ENCODE results near the gene VPS16.

VPS16 gene

DNA sequence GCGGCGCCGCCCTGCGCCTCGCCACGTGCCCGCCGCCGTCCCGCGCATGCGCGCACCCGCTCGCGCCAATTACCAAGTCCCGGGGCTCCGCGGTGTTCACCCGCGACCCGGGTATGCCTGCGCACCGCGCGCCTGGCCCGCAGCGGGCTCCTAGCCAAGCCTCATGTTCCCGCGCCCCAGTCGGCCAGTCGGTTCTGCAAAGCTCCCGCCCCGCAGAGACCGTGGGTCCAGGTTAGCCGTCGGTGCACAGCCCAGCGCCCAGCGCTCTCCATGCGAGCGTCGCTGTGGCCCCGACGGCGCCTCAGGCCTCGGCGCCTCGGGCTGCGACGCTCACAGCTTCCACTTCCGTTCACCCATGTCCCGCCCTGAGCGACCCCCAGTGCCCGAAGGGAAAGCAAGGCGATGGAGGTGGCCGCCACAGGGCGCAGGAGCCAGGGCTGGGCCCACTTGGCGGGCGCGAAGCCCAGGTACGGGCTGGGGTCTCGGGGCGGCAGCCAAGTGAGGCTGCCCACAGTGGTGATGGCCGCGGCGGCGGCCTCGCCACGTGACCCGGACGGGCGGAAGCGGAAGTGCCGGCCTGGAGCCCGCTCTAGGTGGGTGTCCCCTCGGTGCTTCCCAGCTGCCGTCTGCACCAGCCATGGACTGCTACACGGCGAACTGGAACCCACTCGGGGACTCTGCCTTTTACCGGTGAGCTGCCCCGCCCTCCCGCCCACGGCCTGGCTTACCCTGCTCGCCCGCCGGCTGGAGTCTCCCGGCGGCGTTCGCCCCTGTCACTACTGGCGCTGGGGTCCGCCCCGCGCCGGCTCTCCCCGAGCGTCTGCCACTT is at the start of gene VPS16, which contains the start of gene PCED1A:
VPS16 (plus strand) TSS at position 608 of the 829 bp plus-strand sequence; CDS start at position 638, 30 bp downstream.
PCED1A (minus strand) TSS at position 518 of the 829 bp plus-strand sequence. CDS start 743 bp downstream, outside the sequence.
- Histone ChIP-seq H3K4me3 (ENCODE audit: low read length) (peak within 1 kb of the TSS; percentile 91), H3K9ac (ENCODE audit: low read length) (peak within 1 kb of the TSS; percentile 99), H3K36me3 (ENCODE audit: control insufficient read depth, insufficient read depth, low read length) (no peaks in the 10 kb centered on the region), H3K27ac (ENCODE audit: low read depth, low read length) (peak within 1 kb of the TSS; percentile 96), H3K27me3 (ENCODE audit: control insufficient read depth, insufficient read depth, low read length) (no peaks in the 10 kb centered on the region), H3K4me1 (ENCODE audit: control insufficient read depth, insufficient read depth, low read length) (peaks cover 3% of the 10 kb centered on the region)

DNA sequence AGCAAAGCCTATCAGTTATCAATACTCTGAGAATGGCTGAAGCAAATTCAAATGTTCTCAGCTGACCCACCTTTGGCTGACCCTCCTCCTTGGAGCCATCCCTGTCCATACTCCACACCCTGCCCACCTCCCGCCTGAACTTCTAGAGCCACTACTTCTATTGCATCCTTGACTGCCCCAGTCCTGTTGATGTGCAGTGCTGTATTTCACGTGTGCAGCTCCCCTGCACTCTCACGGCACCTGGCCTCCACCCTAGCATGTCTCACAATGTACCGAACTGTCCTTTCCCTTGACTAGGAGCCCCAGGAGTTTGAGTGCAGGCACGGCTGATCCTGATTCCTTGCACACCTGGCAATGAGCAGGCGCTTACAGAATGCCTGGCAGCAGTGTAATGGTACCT is 47.1 kb upstream of the VPS16 start:
- Histone ChIP-seq H3K9ac (ENCODE audit: low read length) (no peak overlapping the region), H3K27me3 (ENCODE audit: control insufficient read depth, insufficient read depth, low read length) (no peaks in the 10 kb centered on the region), H3K4me3 (ENCODE audit: low read length) (no peak overlapping the region)

DNA sequence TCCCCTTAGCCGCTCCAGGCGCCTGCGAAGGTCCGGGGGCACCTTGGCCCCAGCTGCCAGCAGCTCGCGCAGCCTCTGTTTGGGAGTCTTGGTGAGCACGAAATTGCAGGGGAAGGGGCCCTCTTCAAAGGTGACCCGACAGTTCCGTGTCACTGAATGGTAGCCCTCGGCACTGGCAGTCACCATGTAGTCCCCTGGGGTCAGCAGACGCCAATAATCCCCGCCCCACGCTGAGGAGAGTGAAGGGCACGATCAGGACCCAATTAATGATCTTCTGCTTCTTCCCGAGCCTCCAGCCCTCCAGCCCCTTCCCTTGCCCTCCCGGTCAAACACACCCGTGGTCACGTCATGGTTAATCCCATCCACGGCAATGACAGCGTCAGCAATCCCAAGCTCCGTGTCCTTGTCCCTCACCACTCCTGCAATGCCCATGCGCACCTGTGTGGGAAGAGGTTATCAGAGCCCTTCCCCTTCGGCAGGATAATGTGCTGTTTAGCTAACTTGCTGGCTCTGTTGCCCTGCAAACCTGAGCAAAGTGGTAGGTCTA is 46.3 kb upstream of the VPS16 start:
- Histone ChIP-seq H3K36me3 (ENCODE audit: control insufficient read depth, insufficient read depth, low read length) (no peaks in the 10 kb centered on the region), H3K27ac (ENCODE audit: low read depth, low read length) (no peak overlapping the region), H3K4me3 (ENCODE audit: low read length) (no peak overlapping the region), H3K4me1 (ENCODE audit: control insufficient read depth, insufficient read depth, low read length) (no peaks in the 10 kb centered on the region), H3K27me3 (ENCODE audit: control insufficient read depth, insufficient read depth, low read length) (no peaks in the 10 kb centered on the region), H3K9ac (ENCODE audit: low read length) (no peak overlapping the region)

More for the DNA sequence above, 47.1 kb upstream of the VPS16 start:
- Histone ChIP-seq H3K27ac (ENCODE audit: low read depth, low read length) (no peak overlapping the region), H3K36me3 (ENCODE audit: control insufficient read depth, insufficient read depth, low read length) (no peaks in the 10 kb centered on the region), H3K4me1 (ENCODE audit: control insufficient read depth, insufficient read depth, low read length) (no peaks in the 10 kb centered on the region)

DNA sequence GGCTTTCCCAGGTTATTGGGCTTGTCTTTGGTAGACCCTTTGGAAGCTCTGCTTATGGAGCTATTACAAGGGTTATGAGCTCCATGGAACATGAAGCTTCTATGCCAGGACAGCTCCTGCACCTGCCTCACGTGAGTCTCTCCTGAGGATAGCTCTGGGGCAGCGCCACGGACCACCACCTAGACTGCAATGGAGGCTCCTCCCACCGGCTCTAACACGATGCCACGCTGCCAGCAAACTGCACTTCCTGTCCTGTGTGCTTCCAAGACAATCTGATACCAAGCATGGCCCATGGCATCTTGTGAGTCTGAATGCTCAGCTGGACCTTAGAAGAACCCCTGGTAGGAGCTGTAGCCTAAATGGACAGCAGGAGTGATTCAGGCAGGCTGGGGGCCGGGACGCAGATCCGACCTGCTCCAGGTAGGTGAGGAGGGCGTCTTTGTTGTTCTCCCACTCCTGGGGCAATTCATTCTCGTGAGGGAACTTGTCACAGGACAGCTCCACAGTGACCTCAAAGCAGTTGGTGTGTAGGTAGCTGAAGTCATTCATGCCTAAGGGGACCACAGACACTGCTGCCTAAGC is 45.6 kb upstream of the VPS16 start:
- no peaks in the 10 kb centered on the region for H3K4me1 ChIP-seq (ENCODE audit: control insufficient read depth, insufficient read depth, low read length)
- no peak overlapping the region for H3K4me3 ChIP-seq (ENCODE audit: low read length)
- no peak overlapping the region for H3K9ac ChIP-seq (ENCODE audit: low read length)
- H3K27ac ChIP-seq (ENCODE audit: low read depth, low read length) = no peak overlapping the region
- H3K27me3 ChIP-seq (ENCODE audit: control insufficient read depth, insufficient read depth, low read length) = peaks cover 2% of the 10 kb centered on the region
- H3K36me3 ChIP-seq (ENCODE audit: control insufficient read depth, insufficient read depth, low read length) = no peaks in the 10 kb centered on the region

DNA sequence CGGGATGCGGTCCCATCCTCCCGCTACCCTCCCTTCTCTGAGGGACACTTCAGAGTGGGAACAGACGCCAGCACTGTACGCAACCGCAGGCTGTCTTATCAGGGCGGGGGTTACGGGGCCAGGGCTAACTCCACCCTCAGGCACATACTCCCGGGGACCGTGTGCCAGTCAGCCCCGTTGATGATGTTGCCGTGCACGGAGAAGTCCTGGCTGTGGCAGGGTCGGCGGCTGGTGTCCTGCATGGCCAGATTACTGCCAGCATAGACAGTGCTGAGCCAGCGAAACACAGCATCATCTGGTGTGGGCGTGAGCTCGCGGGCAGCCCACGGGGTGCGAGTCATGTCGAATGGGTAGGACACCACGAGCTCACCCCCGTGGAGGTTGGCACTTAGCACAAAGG is 45.1 kb upstream of the VPS16 start:
- H3K4me1 ChIP-seq (ENCODE audit: control insufficient read depth, insufficient read depth, low read length) = no peaks in the 10 kb centered on the region

DNA sequence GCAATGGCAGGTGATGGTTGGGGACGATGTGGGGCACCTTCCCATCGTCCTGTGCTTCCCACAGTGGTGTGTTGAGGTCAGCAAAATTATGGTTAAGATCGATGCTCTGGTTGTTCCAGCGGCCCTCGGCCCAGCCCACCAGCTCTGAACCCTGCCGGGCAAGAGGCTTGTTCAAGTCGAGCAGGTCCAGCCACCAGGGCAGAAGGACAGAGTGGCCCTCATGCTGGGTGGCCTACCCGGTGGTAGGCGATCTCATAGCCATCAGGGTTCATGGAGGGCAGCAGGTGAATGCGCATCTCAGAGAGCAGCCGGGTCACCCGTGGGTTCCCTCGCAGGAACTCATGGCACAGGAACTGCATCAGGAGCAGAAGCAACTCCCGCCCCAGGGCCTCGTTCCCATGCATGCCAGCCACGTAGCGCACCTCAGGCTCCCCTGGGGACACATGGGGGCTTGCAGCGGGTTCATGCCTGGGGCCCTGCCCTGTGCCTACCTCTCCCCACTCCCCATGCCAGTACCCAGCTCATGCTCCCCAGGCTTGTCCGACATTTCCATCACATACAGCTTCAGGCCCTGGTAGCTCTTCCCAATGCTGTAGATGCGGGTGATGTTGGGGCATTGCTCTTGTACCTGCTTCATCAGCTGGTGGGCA is 44.4 kb upstream of the VPS16 start:
- H3K27me3 ChIP-seq (ENCODE audit: control insufficient read depth, insufficient read depth, low read length) = peaks cover 9% of the 10 kb centered on the region
- H3K27ac ChIP-seq (ENCODE audit: low read depth, low read length) = no peak overlapping the region
- H3K9ac ChIP-seq (ENCODE audit: low read length) = no peak overlapping the region
- H3K4me3 ChIP-seq (ENCODE audit: low read length) = no peak overlapping the region
- no peaks in the 10 kb centered on the region for H3K4me1 ChIP-seq (ENCODE audit: control insufficient read depth, insufficient read depth, low read length)
- no peaks in the 10 kb centered on the region for H3K36me3 ChIP-seq (ENCODE audit: control insufficient read depth, insufficient read depth, low read length)

More for the DNA sequence above, 45.1 kb upstream of the VPS16 start:
- no peaks in the 10 kb centered on the region for H3K36me3 ChIP-seq (ENCODE audit: control insufficient read depth, insufficient read depth, low read length)
- H3K27me3 ChIP-seq (ENCODE audit: control insufficient read depth, insufficient read depth, low read length) = peaks cover 4% of the 10 kb centered on the region
- no peak overlapping the region for H3K4me3 ChIP-seq (ENCODE audit: low read length)
- H3K27ac ChIP-seq (ENCODE audit: low read depth, low read length) = no peak overlapping the region
- H3K9ac ChIP-seq (ENCODE audit: low read length) = no peak overlapping the region

DNA sequence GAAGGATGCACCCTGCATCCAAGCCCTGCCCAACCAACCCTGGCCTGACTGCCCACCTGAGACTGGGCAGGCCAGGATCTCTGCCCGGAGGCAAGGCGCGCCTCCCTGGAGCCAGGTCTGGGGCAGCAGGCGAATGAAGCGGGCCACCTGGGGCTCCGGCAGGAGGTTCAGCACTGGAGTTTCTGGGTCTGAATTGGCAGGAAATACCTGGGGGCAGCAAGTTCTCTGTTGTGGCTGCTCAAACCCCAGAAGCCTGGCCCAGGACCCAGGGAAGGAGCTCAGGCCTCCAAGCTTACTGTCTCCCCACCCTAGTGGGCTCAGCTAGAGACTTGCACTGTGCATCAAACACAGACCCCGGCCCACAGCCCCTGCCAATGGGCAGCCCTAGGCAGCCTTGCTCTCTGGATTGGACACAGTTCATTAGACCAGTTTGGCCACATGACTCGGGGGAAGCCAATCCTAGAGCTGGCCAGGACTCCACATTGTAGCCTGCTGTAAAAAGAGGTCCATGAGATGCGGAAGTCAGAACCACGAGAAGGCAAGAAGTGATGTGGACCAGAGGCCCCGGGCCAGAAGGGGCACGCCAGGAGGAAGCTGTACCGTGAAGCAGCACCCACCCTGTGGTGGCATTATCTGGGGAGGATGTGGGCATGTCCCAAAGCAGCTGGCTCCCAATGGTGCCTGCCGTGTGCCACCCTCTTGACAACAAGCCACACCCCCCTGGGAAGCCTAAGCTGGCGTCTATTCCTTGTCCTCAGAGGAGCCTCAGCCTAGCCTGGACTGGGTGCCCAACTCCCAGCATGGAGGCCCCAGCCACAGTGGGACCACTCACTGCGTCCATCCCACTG is 43.2 kb upstream of the VPS16 start:
- Histone ChIP-seq H3K9ac (ENCODE audit: low read length) (no peak overlapping the region), H3K27ac (ENCODE audit: low read depth, low read length) (no peak overlapping the region), H3K36me3 (ENCODE audit: control insufficient read depth, insufficient read depth, low read length) (no peaks in the 10 kb centered on the region), H3K27me3 (ENCODE audit: control insufficient read depth, insufficient read depth, low read length) (peaks cover 14% of the 10 kb centered on the region), H3K4me3 (ENCODE audit: low read length) (no peak overlapping the region), H3K4me1 (ENCODE audit: control insufficient read depth, insufficient read depth, low read length) (no peaks in the 10 kb centered on the region)

DNA sequence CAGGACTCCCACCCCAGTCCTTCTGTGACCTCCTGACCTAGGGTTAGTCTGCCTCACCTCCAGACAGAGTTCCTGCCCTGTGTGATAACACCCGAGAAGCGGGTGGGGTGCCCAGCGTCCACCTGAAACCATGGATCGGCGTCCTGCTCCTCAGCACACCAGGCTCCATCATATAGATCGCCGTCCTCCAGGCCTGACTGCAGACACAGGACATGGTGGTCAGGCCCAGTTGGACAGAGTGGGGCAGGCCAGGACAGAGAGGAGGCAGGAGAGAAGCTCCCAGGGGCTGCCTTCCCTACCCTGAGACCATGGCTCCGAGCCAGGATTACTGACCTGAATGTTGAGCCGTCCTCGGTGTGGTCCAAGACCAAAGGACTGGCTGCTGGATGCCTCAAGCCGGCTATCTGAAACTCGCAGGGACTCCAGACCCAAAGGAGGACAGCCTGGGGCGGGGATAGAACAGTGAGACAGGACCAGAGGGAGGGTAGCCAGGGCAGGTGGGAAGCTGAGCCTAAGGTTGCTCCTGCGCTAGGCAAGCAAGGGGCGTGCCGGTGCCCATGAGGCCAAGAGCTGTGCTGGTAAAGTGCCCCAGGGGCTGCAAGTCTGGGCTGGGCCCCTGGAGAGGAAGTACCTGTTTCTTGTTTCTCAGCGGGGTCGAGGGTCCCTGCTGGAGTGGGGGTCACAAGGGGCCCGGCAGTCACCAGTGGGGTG is 42.3 kb upstream of the VPS16 start:
- no peaks in the 10 kb centered on the region for H3K36me3 ChIP-seq (ENCODE audit: control insufficient read depth, insufficient read depth, low read length)
- no peak overlapping the region for H3K4me3 ChIP-seq (ENCODE audit: low read length)

DNA sequence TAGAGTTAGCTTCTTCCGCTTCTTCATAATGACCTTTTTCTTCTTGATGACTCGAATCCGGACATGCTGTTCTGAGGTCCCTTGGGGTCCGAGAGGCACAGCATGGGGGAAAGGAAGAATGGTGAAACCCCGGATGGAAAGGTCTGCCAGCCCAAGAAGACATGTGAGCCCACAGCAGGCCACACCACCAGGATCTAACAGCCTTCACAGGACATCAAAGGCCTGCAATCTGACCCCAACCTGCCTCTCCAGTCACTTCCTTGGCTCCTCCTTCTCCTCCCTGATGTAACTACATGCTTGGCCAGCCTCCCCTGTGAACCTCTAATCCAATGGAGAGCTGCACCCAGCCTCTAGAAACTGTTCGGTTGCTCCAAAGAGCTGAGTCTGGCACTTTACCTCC is 41.7 kb upstream of the VPS16 start:
- H3K9ac ChIP-seq (ENCODE audit: low read length) = no peak overlapping the region
- no peaks in the 10 kb centered on the region for H3K4me1 ChIP-seq (ENCODE audit: control insufficient read depth, insufficient read depth, low read length)
- no peak overlapping the region for H3K4me3 ChIP-seq (ENCODE audit: low read length)
- H3K36me3 ChIP-seq (ENCODE audit: control insufficient read depth, insufficient read depth, low read length) = no peaks in the 10 kb centered on the region
- H3K27ac ChIP-seq (ENCODE audit: low read depth, low read length) = no peak overlapping the region
- peaks cover 14% of the 10 kb centered on the region for H3K27me3 ChIP-seq (ENCODE audit: control insufficient read depth, insufficient read depth, low read length)

More for the DNA sequence above, 42.3 kb upstream of the VPS16 start:
- Histone ChIP-seq H3K27me3 (ENCODE audit: control insufficient read depth, insufficient read depth, low read length) (peaks cover 14% of the 10 kb centered on the region), H3K27ac (ENCODE audit: low read depth, low read length) (no peak overlapping the region), H3K9ac (ENCODE audit: low read length) (no peak overlapping the region), H3K4me1 (ENCODE audit: control insufficient read depth, insufficient read depth, low read length) (no peaks in the 10 kb centered on the region)

DNA sequence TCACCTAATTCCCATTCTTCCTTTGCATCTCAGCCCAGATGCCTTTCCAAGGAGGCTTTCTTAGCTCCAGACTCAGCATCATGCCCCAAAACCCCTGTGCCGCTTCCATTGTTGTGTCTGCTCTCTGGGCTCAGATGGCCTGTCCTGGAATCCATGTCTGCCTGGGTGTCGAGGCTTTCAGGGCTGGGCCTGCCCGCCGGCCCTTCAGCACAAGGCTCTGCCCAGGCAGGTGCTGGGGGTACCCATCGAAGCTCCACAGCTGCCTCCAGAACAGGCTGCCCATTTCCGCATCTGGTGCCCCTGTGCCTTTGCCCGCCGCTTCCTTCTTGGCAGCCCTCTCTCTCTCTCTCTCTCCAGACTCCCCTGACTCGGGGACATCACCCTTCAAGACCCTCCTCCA is 41.3 kb upstream of the VPS16 start:
- Histone ChIP-seq H3K27me3 (ENCODE audit: control insufficient read depth, insufficient read depth, low read length) (peaks cover 14% of the 10 kb centered on the region), H3K4me1 (ENCODE audit: control insufficient read depth, insufficient read depth, low read length) (no peaks in the 10 kb centered on the region), H3K9ac (ENCODE audit: low read length) (no peak overlapping the region), H3K36me3 (ENCODE audit: control insufficient read depth, insufficient read depth, low read length) (no peaks in the 10 kb centered on the region), H3K4me3 (ENCODE audit: low read length) (no peak overlapping the region), H3K27ac (ENCODE audit: low read depth, low read length) (no peak overlapping the region)

DNA sequence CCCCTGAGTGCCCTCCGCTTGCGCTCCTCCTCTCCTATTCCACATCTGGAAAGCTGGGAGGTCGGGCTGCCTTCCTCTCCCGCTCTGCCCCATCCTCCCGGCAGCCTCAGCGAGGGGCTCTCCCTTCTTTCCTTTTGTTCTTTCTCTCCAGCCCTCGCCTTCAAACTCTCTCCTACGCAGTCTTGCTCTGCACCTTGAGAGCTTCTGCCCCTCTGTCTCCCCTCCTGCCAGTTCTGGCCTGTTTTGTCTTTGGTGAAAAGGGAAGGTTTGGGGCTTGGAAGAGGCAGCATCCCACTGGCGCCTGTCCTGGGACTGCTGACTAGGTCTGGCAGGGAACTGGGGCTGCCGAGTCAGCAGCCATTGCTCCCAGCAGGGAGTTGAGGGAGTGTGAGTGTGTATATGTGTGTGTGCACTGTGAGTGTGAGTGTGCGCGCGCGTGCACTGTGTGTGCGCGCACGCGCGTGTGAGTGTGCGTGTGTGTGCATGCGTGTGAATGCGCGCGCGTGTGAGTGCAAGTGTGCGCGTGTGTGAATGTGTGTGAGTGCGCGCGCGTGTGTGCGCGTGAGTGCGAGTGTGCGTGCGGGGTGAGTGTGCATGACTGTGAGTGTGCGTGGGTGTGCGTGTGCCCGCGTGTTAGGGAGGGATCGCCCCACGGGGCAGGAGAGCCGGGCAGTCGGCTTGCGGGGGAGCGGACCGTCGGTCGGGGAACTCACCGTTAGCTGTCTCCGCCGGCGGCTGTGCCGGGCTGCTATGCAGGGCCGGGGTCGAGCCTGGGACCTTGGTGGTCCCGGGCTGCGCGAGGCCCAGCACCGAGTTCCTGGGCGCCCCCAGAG is 40.6 kb upstream of the VPS16 start:
- H3K4me3 ChIP-seq (ENCODE audit: low read length) = peak overlapping the region; percentile 50
- H3K4me1 ChIP-seq (ENCODE audit: control insufficient read depth, insufficient read depth, low read length) = no peaks in the 10 kb centered on the region
- peaks cover 14% of the 10 kb centered on the region for H3K27me3 ChIP-seq (ENCODE audit: control insufficient read depth, insufficient read depth, low read length)
- no peak overlapping the region for H3K27ac ChIP-seq (ENCODE audit: low read depth, low read length)
- H3K36me3 ChIP-seq (ENCODE audit: control insufficient read depth, insufficient read depth, low read length) = no peaks in the 10 kb centered on the region
- H3K9ac ChIP-seq (ENCODE audit: low read length) = no peak overlapping the region
